ENCODE measurements around the gene BCAS3. TPM values are rescaled to one million over a fixed set of nuclear protein-coding genes. Genes with fewer than 3 reads are reported as not detected.

BCAS3 gene
- total RNA-seq, 4 donors from 2014 or later = 41.0 to 81.4 (median 45.6) TPM

- Histone ChIP-seq H3K27ac (no peak overlapping the region), H3K4me1 (no peaks in the 10 kb centered on the region)
- WGBS = 94% methylated on average over 8 of the region's 8 CpGs
Measured at GRCh38 chr17:61200339-61200715, 522.7 kb downstream of the BCAS3 start.

GRCh38 chr17:61201211-61201610 lies 523.6 kb downstream of the BCAS3 start:
- H3K4me3 ChIP-seq = no peak overlapping the region
- no peak for DNase-seq (ENCODE audit: low spot score in 2 of 2)
- no peaks in the 10 kb centered on the region for H3K9me3 ChIP-seq
- H3K27ac ChIP-seq = no peak overlapping the region
- H3K36me3 ChIP-seq = no peaks in the 10 kb centered on the region
- no peak for TF ChIP-seq POLR2A (IDR thresholded peaks at IDR 0.05)
- TF ChIP-seq CTCF (IDR thresholded peaks at IDR 0.05) = no peak
- no peak for TF ChIP-seq POLR2AphosphoS5 (IDR thresholded peaks at IDR 0.05)
- TF ChIP-seq EP300 (IDR thresholded peaks at IDR 0.05) = no peak
- WGBS = 58% methylated on average over 3 of the region's 3 CpGs
- no peaks in the 10 kb centered on the region for H3K27me3 ChIP-seq
- no peaks in the 10 kb centered on the region for H3K4me1 ChIP-seq

More at GRCh38 chr17:61200339-61200715, 522.7 kb downstream of the BCAS3 start:
- Histone ChIP-seq H3K36me3 (no peaks in the 10 kb centered on the region), H3K4me3 (no peak overlapping the region), H3K9me3 (no peaks in the 10 kb centered on the region), H3K27me3 (no peaks in the 10 kb centered on the region)
- no peak for DNase-seq (ENCODE audit: low spot score in 2 of 2)
- TF ChIP-seq EP300 (IDR thresholded peaks at IDR 0.05) = no peak
- TF ChIP-seq POLR2AphosphoS5 (IDR thresholded peaks at IDR 0.05) = no peak
- no peak for TF ChIP-seq CTCF (IDR thresholded peaks at IDR 0.05)
- TF ChIP-seq POLR2A (IDR thresholded peaks at IDR 0.05) = no peak

- no peaks in the 10 kb centered on the region for H3K4me1 ChIP-seq
- H3K27me3 ChIP-seq = no peaks in the 10 kb centered on the region
- 94% methylated on average over 2 of the region's 2 CpGs for WGBS
- no peaks in the 10 kb centered on the region for H3K36me3 ChIP-seq
- no peaks in the 10 kb centered on the region for H3K9me3 ChIP-seq
- TF ChIP-seq CTCF (IDR thresholded peaks at IDR 0.05) (no peak), POLR2A (IDR thresholded peaks at IDR 0.05) (no peak), POLR2AphosphoS5 (IDR thresholded peaks at IDR 0.05) (no peak)
- no peak for DNase-seq (ENCODE audit: low spot score in 2 of 2)
- no peak overlapping the region for H3K4me3 ChIP-seq
- H3K27ac ChIP-seq = no peak overlapping the region
Measured at GRCh38 chr17:61202564-61202963, 524.9 kb downstream of the BCAS3 start.

- DNase-seq (ENCODE audit: low spot score in 2 of 2) = no peak
- H3K4me3 ChIP-seq = no peak overlapping the region
- H3K36me3 ChIP-seq = no peaks in the 10 kb centered on the region
- no peaks in the 10 kb centered on the region for H3K27me3 ChIP-seq
- WGBS = 68% methylated on average over 7 of the region's 7 CpGs
- no peaks in the 10 kb centered on the region for H3K4me1 ChIP-seq
- TF ChIP-seq POLR2AphosphoS5 (IDR thresholded peaks at IDR 0.05) = no peak
- no peak for TF ChIP-seq EP300 (IDR thresholded peaks at IDR 0.05)
- no peak for TF ChIP-seq POLR2A (IDR thresholded peaks at IDR 0.05)
- no peak for TF ChIP-seq CTCF (IDR thresholded peaks at IDR 0.05)
- H3K27ac ChIP-seq = no peak overlapping the region
- no peaks in the 10 kb centered on the region for H3K9me3 ChIP-seq
Measured at GRCh38 chr17:61203671-61204131, 526.0 kb downstream of the BCAS3 start.

- H3K36me3 ChIP-seq = no peaks in the 10 kb centered on the region
- 95% methylated on average over 5 of the region's 5 CpGs for WGBS
- no peaks in the 10 kb centered on the region for H3K9me3 ChIP-seq
- TF ChIP-seq EP300 (IDR thresholded peaks at IDR 0.05) (no peak), CTCF (IDR thresholded peaks at IDR 0.05) (no peak), POLR2A (IDR thresholded peaks at IDR 0.05) (no peak), POLR2AphosphoS5 (IDR thresholded peaks at IDR 0.05) (no peak)
- no peak for DNase-seq (ENCODE audit: low spot score in 2 of 2)
- H3K27ac ChIP-seq = no peak overlapping the region
- no peaks in the 10 kb centered on the region for H3K27me3 ChIP-seq
- H3K4me1 ChIP-seq = no peaks in the 10 kb centered on the region
- no peak overlapping the region for H3K4me3 ChIP-seq
Measured at GRCh38 chr17:61204456-61204855, 526.8 kb downstream of the BCAS3 start.
